Caco-2 (cell line): Measurements from ENCODE around the gene NCOA6. TPM values are rescaled to one million over a fixed set of nuclear protein-coding genes. Genes with fewer than 3 reads are reported as not detected.

Source experiments
- BruUV-seq: library from RNA; stranded (reverse); fragments of 400-500 nt; replicated peaks from 2 replicates; lab custom pipeline; 2021; lab: Mats Ljungman, UMichigan
- CTCF ChIA-PET: fragments of 300-600 bp; sonication (Branson Sonifier 250); formaldehyde crosslinking; loops from one replicate; lab custom pipeline; 2022; ENCODE audit warnings: antibody characterized with exemption; lab: Charles Lee
- POLR2A ChIA-PET: fragments of 300-600 bp; sonication (Branson Sonifier 250); formaldehyde crosslinking; loops from one replicate; lab custom pipeline; 2022; ENCODE audit warnings: antibody characterized with exemption; lab: Charles Lee
- DNase-seq, 2 experiments: peaks; one replicate each; pipeline versions ENCODE4 v3.0.0 to v3.0.0-alpha.2; 2020 to 2022
- H3K27me3 ChIP-seq: replicated peaks from 2 replicates; pipeline ENCODE4 v1.6.0; 2011; ENCODE audit warnings: low read length; ENCODE audit not compliant: control insufficient read depth, insufficient read depth
- H3K36me3 ChIP-seq: 2 replicates; pipeline ENCODE4 v1.5.1; 2011; ENCODE audit warnings: low read length; ENCODE audit not compliant: control insufficient read depth, insufficient read depth
- H3K4me1 ChIP-seq: fragments of 250-450 bp; sonication (Bioruptor Pico); 2 replicates; pipeline ENCODE4 v1.5.1; 2020; ENCODE audit warnings: mild to moderate bottlenecking
- H3K4me3 ChIP-seq: 2 replicates; pipeline ENCODE4 v1.5.1; 2011; ENCODE audit warnings: low read depth, mild to moderate bottlenecking, control low read depth, low read length
- H3K9me3 ChIP-seq: fragments of 250-450 bp; sonication (Bioruptor Pico); 2 replicates; pipeline ENCODE4 v1.5.1; 2020; ENCODE audit warnings: mild to moderate bottlenecking, moderate library complexity
- H3K27ac Mint-ChIP-seq: one replicate; pipeline ENCODE4 v1.8.0; 2022; ENCODE audit warnings: mixed read lengths; ENCODE audit not compliant: unreplicated experiment
- H3K27me3 Mint-ChIP-seq: one replicate; pipeline ENCODE4 v1.8.0; 2022; ENCODE audit warnings: mixed read lengths; ENCODE audit not compliant: insufficient read depth, unreplicated experiment
- H3K36me3 Mint-ChIP-seq: one replicate; pipeline ENCODE4 v1.8.0; 2022; ENCODE audit warnings: mild to moderate bottlenecking, mixed read lengths; ENCODE audit not compliant: insufficient read depth, unreplicated experiment
- H3K4me1 Mint-ChIP-seq: one replicate; pipeline ENCODE4 v1.8.0; 2022; ENCODE audit warnings: low read depth, mixed read lengths; ENCODE audit not compliant: unreplicated experiment
- H3K4me3 Mint-ChIP-seq: one replicate; pipeline ENCODE4 v1.8.0; 2022; ENCODE audit warnings: mild to moderate bottlenecking, moderate library complexity, mixed read lengths; ENCODE audit not compliant: unreplicated experiment
- H3K9me3 Mint-ChIP-seq: one replicate; pipeline ENCODE4 v1.8.0; 2022; ENCODE audit warnings: mixed read lengths; ENCODE audit not compliant: unreplicated experiment
- CTCF ChIP-seq, 2 experiments: fragments of 200-600 bp in 1 of 2; IDR thresholded peaks; 1 replicate in 1 of 2; 2 replicates in 1 of 2; pipeline versions ENCODE4 v1.5.1 to v1.8.0; 2011 to 2022; ENCODE audit warnings: antibody characterized with exemption in 1 of 2, control low read depth in 1 of 2, inconsistent platforms in 1 of 2, low read depth in 1 of 2, low read length in 1 of 2, mild to moderate bottlenecking in 1 of 2, moderate library complexity in 1 of 2; ENCODE audit not compliant: insufficient read depth in 1 of 2, severe bottlenecking in 1 of 2, unreplicated experiment in 1 of 2
- intact Hi-C: fragments of 100-400 bp; cut with micrococcal nuclease; formaldehyde crosslinking; loops from one replicate; pipeline ENCODE4 v1.10.0; 2022; ENCODE audit not compliant: unreplicated experiment
- total RNA-seq: library from RNA; stranded (reverse); gene quantifications from 2 replicates; pipeline ENCODE4 v1.2.3, GENCODE V29; 2022

NCOA6 gene
- total RNA-seq, 1 experiment from 2014 or later, result 65.1 TPM

- Histone ChIP-seq H3K36me3 (peaks cover 10% of the 10 kb centered on the region), H3K27me3 (no peaks in the 10 kb centered on the region), H3K4me1 (no peaks in the 10 kb centered on the region), H3K9me3 (no peaks in the 10 kb centered on the region), H3K4me3 (no peak overlapping the region)
- no peaks in the 10 kb centered on the region for H3K9me3 Mint-ChIP-seq
- no peak overlapping the region for H3K4me3 Mint-ChIP-seq
- no peak overlapping the region for H3K27ac Mint-ChIP-seq
- BruUV-seq, result no TSS peak
- no peaks in the 10 kb centered on the region for H3K27me3 Mint-ChIP-seq
- ChIA-PET POLR2A (interaction anchor here (0.6 kb wide), 1 partner anchor 45 kb away, joined by 3 read pairs; no protein-coding TSS in a partner anchor), CTCF (interaction anchor here (0.6 to 1.3 kb wide), 3 partner anchors 23 to 450 kb away, joined by 3 to 6 read pairs (median 5); no protein-coding TSS in a partner anchor)
- no peak for DNase-seq
- intact Hi-C loops, result no loop called here
- H3K36me3 Mint-ChIP-seq, result peaks cover 89% of the 10 kb centered on the region
- TF ChIP-seq CTCF (IDR thresholded peaks at IDR 0.05; ENCODE audit: insufficient read depth in 1 of 2, low read depth in 1 of 2, low read length in 1 of 2, severe bottlenecking in 1 of 2, unreplicated experiment in 1 of 2), result no peak
- H3K4me1 Mint-ChIP-seq, result no peaks in the 10 kb centered on the region
These were observed 78.8 kb downstream of the NCOA6 start for GRCh38 chr20:34746674-34747073.

- H3K27me3 Mint-ChIP-seq, result no peaks in the 10 kb centered on the region
- H3K4me1 Mint-ChIP-seq, result no peaks in the 10 kb centered on the region
- no peak for TF ChIP-seq CTCF (IDR thresholded peaks at IDR 0.05; ENCODE audit: insufficient read depth in 1 of 2, low read depth in 1 of 2, low read length in 1 of 2, severe bottlenecking in 1 of 2, unreplicated experiment in 1 of 2)
- H3K4me3 Mint-ChIP-seq, result no peak overlapping the region
- BruUV-seq, result no TSS peak
- Histone ChIP-seq H3K27me3 (no peaks in the 10 kb centered on the region), H3K9me3 (no peaks in the 10 kb centered on the region), H3K4me1 (no peaks in the 10 kb centered on the region), H3K36me3 (peaks cover 18% of the 10 kb centered on the region), H3K4me3 (no peak overlapping the region)
- intact Hi-C loops, result no loop called here
- H3K9me3 Mint-ChIP-seq, result no peaks in the 10 kb centered on the region
- ChIA-PET POLR2A (no interaction called here), CTCF (no interaction called here)
- DNase-seq, result no peak
- no peak overlapping the region for H3K27ac Mint-ChIP-seq
- peaks cover 88% of the 10 kb centered on the region for H3K36me3 Mint-ChIP-seq
These were observed 80.6 kb downstream of the NCOA6 start for GRCh38 chr20:34744847-34745246.

GRCh38 chr20:34744340-34744739 is 81.1 kb downstream of the NCOA6 start:
- TF ChIP-seq CTCF (IDR thresholded peaks at IDR 0.05; ENCODE audit: insufficient read depth in 1 of 2, low read depth in 1 of 2, low read length in 1 of 2, severe bottlenecking in 1 of 2, unreplicated experiment in 1 of 2), result no peak
- H3K9me3 Mint-ChIP-seq, result no peaks in the 10 kb centered on the region
- no peaks in the 10 kb centered on the region for H3K4me1 Mint-ChIP-seq
- peaks cover 83% of the 10 kb centered on the region for H3K36me3 Mint-ChIP-seq
- CTCF ChIA-PET, result no interaction called here
- DNase-seq, result no peak
- no peaks in the 10 kb centered on the region for H3K4me1 ChIP-seq
- BruUV-seq, result no TSS peak
- no peaks in the 10 kb centered on the region for H3K27me3 ChIP-seq
- intact Hi-C loops, result no loop called here
- no peaks in the 10 kb centered on the region for H3K9me3 ChIP-seq
- no peak overlapping the region for H3K27ac Mint-ChIP-seq
- no peak overlapping the region for H3K4me3 ChIP-seq
- H3K36me3 ChIP-seq, result peaks cover 14% of the 10 kb centered on the region
- no peak overlapping the region for H3K4me3 Mint-ChIP-seq
- H3K27me3 Mint-ChIP-seq, result no peaks in the 10 kb centered on the region
- POLR2A ChIA-PET, result no interaction called here
